GM10266 (cell line): Measurements from ENCODE around the gene CFAP107.

Experiments
- DNase-seq: peaks from one replicate; pipeline ENCODE4 v3.0.0; 2012; ENCODE audit errors: extremely low spot score
- CTCF ChIP-seq: IDR thresholded peaks from 2 replicates; pipeline ENCODE4 v1.5.1; 2012; ENCODE audit warnings: mild to moderate bottlenecking, low read depth; ENCODE audit not compliant: control insufficient read depth, insufficient read depth; ENCODE audit errors: missing control alignments

Gene CFAP107

GRCh38 chr1:12760256-12760795, 14.3 kb downstream of the CFAP107 start:
- TF ChIP-seq CTCF, result peak; percentile 9
- no peak for DNase-seq

GRCh38 chr1:12761781-12762180, 15.8 kb downstream of the CFAP107 start:
- TF ChIP-seq CTCF, result no peak
- DNase-seq, result no peak

- DNase-seq, result no peak
- no peak for TF ChIP-seq CTCF
Measured at GRCh38 chr1:12762766-12763165, 16.8 kb downstream of the CFAP107 start.

- no peak for DNase-seq
- no peak for TF ChIP-seq CTCF
Measured at GRCh38 chr1:12763479-12763878, 17.5 kb downstream of the CFAP107 start.

- no peak for TF ChIP-seq CTCF
- no peak for DNase-seq
Measured at GRCh38 chr1:12764016-12764415, 18.0 kb downstream of the CFAP107 start.

- TF ChIP-seq CTCF, result no peak
- DNase-seq, result no peak
Measured at GRCh38 chr1:12769031-12769430, 23.0 kb downstream of the CFAP107 start.

GRCh38 chr1:12769976-12770505, 24.0 kb downstream of the CFAP107 start:
- no peak for DNase-seq
- TF ChIP-seq CTCF, result no peak
